ENCODE results near the gene PCDHB12.
"Not testable (repeated sequence)": the region's sequence is repeated elsewhere in the genome, so short reads cannot be mapped to it uniquely, and the experiment has no call there.

The PCDHB12 gene

DNA sequence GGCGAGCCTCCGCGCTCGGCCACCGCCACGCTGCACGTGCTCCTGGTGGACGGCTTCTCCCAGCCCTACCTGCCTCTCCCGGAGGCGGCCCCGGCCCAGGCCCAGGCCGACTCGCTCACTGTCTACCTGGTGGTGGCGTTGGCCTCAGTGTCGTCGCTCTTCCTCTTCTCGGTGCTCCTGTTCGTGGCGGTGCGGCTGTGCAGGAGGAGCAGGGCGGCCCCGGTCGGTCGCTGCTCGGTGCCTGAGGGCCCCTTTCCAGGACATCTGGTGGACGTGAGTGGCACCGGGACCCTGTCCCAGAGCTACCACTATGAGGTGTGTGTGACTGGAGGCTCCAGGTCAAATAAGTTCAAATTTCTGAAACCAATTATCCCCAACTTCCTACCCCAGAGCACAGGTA, 2.3 kb downstream of the PCDHB12 start:
- FAIRE-seq, result not testable (repeated sequence)

DNA sequence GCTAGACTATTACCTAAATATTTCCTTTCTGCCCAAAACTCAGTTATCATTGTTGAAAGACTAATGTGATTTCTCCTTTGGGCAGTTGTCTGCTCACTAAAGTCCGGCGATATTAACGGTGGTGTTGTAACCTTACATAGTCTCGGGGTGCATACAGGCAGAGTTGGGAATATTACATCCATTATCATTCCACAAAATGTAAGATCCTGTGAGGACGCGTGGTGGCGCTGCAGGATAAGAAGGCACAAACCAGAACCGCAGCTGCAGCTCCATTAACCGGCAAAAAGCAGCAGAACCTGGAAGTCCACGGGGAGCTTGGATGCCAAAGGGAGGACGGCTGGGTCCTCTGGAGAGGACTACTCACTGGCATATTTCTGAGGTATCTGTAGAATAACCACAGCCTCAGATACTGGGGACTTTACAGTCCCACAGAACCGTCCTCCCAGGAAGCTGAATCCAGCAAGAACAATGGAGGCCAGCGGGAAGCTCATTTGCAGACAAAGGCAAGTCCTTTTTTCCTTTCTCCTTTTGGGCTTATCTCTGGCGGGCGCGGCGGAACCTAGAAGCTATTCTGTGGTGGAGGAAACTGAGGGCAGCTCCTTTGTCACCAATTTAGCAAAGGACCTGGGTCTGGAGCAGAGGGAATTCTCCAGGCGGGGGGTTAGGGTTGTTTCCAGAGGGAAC, 5.3 kb downstream of the PCDHB12 start, which contains the start of gene PCDHB13:
TSS of gene PCDHB13 (plus strand) at position 264 of the 684 bp plus-strand sequence. CDS start at position 469, 205 bp downstream.
- not testable (repeated sequence) for FAIRE-seq

DNA sequence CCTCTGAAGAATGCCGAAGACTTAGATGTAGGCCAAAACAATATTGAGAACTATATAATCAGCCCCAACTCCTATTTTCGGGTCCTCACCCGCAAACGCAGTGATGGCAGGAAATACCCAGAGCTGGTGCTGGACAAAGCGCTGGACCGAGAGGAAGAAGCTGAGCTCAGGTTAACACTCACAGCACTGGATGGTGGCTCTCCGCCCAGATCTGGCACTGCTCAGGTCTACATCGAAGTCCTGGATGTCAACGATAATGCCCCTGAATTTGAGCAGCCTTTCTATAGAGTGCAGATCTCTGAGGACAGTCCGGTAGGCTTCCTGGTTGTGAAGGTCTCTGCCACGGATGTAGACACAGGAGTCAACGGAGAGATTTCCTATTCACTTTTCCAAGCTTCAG, 6.1 kb downstream of the PCDHB12 start:
- not testable (repeated sequence) for FAIRE-seq

DNA sequence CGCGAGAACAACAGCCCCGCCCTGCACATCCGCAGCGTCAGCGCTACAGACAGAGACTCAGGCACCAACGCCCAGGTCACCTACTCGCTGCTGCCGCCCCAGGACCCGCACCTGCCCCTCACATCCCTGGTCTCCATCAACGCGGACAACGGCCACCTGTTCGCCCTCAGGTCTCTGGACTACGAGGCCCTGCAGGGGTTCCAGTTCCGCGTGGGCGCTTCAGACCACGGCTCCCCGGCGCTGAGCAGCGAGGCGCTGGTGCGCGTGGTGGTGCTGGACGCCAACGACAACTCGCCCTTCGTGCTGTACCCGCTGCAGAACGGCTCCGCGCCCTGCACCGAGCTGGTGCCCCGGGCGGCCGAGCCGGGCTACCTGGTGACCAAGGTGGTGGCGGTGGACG, 7.0 kb downstream of the PCDHB12 start:
- FAIRE-seq, result not testable (repeated sequence)

DNA sequence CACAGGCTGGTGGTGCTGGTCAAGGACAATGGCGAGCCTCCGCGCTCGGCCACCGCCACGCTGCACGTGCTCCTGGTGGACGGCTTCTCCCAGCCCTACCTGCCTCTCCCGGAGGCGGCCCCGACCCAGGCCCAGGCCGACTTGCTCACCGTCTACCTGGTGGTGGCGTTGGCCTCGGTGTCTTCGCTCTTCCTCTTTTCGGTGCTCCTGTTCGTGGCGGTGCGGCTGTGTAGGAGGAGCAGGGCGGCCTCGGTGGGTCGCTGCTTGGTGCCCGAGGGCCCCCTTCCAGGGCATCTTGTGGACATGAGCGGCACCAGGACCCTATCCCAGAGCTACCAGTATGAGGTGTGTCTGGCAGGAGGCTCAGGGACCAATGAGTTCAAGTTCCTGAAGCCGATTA, 7.5 kb downstream of the PCDHB12 start:
- FAIRE-seq, result not testable (repeated sequence)

DNA sequence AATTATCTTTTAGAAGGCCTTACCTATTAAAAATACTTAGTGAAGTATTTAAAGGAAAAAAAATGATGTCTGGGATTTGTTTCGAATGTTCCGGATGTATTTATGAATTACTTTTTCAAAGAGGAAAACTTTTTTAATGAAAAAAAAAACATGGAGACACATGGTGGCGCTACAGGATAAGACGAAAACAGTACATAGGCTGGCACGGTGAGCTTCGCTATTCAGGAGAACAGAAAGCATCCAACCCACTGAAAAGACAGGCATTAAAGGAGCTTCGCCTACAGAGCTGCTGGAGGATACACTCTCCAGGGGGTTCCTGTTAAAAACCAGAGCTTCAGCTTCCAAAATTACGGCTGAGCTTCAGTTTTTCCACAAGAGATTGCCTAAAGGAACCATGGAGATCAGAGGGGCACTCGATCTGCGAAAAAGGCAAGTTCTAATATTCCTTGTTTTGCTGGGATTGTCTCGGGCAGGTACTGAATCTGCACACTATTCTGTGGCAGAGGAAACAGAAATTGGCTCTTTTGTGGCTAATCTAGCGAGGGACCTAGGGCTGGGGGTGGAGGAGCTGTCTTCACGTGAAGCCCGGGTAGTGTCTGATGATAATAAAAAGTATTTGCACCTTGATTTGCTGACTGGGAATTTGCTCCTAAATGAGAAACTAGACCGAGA, 14.7 kb downstream of the PCDHB12 start, which contains the start of gene PCDHB14:
TSS of gene PCDHB14 (plus strand) at position 232 of the 672 bp plus-strand sequence. CDS start at position 395, 163 bp downstream.
- peak; percentile 94 for FAIRE-seq

DNA sequence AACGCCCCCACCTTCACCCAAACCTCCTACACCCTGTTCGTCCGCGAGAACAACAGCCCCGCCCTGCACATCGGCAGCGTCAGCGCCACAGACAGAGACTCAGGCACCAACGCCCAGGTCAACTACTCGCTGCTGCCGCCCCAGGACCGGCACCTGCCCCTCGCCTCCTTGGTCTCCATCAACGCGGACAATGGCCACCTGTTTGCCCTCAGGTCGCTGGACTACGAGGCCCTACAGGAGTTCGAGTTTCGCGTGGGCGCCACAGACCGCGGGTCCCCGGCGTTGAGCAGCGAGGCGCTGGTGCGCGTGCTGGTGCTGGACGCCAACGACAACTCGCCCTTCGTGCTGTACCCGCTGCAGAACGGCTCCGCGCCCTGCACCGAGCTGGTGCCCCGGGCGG, 16.3 kb downstream of the PCDHB12 start:
- not testable (repeated sequence) for FAIRE-seq

DNA sequence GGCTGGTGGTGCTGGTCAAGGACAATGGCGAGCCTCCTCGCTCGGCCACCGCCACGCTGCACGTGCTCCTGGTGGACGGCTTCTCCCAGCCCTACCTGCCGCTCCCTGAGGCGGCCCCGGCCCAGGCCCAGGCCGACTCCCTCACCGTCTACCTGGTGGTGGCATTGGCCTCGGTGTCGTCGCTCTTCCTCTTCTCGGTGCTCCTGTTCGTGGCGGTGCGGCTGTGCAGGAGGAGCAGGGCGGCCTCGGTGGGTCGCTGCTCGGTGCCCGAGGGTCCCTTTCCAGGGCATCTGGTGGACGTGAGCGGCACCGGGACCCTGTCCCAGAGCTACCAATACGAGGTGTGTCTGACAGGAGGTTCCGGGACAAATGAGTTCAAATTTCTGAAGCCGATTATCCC, 16.9 kb downstream of the PCDHB12 start:
- not testable (repeated sequence) for FAIRE-seq

DNA sequence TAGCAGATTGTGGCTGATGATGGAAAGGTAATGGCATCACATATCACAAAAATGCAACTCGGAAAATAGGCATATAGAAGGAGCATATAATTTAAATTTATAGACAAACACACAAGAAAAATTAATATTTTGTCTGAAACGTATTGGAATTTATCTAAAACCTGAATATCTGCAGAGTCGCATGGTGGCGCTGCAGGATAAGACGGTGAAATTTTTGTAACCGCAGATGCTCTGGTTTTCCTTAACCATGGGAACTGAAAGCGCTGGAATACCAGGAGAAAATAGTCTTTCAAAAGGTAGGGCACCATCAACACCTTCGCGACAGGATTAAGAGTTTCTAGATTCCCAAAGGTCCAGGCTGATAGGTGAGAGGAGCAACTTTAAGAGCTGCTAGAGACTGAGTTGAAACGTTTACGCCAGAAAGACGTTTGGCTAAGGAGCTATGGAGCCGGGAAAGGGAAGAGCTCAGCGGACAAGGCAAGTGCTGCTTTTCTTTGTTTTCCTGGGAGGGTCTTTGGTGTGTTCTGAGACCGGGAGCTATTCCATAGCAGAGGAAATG, 25.7 kb downstream of the PCDHB12 start:
- no peak for FAIRE-seq

DNA sequence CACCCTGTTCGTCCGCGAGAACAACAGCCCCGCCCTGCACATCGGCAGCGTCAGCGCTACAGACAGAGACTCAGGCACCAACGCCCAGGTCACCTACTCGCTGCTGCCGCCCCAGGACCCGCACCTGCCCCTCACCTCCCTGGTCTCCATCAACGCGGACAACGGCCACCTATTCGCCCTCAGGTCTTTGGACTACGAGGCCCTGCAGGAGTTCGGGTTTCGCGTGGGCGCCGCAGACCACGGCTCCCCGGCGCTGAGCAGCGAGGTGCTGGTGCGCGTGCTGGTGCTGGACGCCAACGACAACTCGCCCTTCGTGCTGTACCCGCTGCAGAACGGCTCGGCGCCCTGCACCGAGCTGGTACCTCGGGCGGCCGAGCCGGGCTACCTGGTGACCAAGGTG, 27.4 kb downstream of the PCDHB12 start:
- not testable (repeated sequence) for FAIRE-seq

DNA sequence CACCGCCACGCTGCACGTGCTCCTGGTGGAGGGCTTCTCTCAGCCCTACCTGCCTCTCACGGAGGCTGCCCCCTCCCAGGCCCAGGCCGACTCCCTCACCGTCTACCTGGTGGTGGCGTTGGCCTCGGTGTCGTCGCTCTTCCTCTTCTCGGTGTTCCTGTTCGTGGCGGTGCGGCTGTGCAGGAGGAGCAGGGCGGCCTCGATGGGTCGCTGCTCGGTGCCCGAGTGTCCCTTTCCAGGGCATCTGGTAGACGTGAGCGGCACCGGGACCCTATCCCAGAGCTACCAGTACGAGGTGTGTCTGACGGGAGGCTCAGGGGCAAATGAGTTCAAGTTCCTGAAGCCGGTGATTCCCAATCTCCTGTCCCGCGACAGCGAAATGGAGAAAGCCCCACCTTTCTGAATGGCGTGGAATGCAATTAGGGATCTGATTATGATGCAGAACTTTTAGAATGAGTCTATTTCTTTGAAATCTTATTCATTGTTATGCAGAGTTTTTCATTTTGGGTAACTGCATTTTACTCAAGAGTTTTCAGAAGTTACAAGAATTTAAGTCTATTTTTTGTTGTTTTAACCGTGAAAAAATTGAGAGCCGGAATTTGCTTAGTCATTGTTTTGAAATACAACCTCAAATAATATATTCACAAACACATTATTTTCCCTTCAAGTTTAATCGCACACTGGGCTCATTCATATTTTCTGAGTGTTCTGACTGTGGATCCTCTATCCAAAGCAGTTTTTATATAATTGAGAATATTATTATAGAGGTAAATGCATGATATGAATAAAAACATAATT, 28.2 kb downstream of the PCDHB12 start:
- no peak for FAIRE-seq

DNA sequence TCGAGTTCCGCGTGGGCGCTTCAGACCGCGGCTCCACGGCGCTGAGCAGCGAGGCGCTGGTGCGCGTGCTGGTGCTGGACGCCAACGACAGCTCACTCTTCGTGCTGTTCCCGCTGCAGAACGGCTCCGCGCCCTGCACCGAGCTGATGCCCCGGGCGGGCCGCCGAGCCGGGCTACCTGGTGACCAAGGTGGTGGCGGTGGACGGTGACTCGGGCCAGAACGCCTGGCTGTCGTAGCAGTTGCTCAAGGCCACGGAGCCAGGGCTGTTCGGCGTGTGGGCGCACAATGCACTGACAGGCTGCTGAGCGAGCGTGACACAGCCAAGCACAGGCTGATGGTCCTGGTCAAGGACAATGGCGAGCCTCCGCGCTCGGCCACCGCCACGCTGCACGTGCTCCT, 33.0 kb downstream of the PCDHB12 start:
- FAIRE-seq, result no peak

DNA sequence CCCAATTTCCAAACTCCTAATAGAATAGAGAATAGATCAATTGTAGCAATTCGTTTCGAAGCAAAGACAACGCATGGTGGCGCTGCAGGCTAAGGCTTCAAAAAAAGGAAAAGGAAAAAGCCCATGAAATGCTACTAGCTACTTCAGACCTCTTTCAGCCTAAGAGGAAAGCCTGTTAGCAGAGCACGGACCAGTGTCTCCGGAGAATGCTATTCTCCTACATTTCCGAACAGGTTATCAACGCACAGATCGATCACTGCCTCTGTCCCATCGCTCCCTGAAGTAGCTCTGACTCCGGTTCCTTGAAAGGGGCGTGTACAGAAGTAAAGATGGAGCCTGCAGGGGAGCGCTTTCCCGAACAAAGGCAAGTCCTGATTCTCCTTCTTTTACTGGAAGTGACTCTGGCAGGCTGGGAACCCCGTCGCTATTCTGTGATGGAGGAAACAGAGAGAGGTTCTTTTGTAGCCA, 36.8 kb downstream of the PCDHB12 start, which contains the start of gene PCDHB15:
TSS of gene PCDHB15 (plus strand) at position 146 of the 468 bp plus-strand sequence. CDS start at position 330, 184 bp downstream.
- FAIRE-seq, result no peak

DNA sequence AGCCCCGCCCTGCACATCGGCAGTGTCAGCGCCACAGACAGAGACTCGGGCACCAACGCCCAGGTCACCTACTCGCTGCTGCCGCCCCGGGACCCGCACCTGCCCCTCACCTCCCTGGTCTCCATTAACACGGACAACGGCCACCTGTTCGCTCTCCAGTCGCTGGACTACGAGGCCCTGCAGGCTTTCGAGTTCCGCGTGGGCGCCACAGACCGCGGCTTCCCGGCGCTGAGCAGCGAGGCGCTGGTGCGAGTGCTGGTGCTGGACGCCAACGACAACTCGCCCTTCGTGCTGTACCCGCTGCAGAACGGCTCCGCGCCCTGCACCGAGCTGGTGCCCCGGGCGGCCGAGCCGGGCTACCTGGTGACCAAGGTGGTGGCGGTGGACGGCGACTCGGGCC, 38.5 kb downstream of the PCDHB12 start:
- not testable (repeated sequence) for FAIRE-seq

DNA sequence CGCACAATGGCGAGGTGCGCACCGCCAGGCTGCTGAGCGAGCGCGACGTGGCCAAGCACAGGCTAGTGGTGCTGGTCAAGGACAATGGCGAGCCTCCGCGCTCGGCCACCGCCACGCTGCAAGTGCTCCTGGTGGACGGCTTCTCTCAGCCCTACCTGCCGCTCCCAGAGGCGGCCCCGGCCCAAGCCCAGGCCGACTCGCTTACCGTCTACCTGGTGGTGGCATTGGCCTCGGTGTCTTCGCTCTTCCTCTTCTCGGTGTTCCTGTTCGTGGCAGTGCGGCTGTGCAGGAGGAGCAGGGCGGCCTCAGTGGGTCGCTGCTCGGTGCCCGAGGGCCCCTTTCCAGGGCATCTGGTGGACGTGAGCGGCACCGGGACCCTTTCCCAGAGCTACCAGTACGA, 38.9 kb downstream of the PCDHB12 start:
- FAIRE-seq, result not testable (repeated sequence)

DNA sequence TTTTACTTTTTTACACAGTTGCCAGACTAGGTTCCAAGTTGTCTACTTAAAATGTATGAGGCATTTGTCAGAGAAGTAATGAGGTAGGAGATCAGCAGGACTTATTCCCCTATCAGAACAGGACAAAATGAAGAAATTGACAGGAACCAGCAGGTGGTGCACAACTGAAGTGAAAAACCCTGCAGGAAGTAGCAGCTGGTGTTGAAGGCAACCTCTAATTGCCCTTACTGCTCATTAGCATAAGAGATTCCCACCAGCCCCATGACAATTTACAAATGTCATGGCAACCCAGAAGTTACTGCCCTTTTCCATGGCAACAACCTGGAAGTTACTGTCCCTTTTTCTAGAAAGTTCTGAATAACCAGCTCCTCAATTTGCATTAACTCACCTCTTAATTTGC, 42.1 kb downstream of the PCDHB12 start:
- no peak for FAIRE-seq

DNA sequence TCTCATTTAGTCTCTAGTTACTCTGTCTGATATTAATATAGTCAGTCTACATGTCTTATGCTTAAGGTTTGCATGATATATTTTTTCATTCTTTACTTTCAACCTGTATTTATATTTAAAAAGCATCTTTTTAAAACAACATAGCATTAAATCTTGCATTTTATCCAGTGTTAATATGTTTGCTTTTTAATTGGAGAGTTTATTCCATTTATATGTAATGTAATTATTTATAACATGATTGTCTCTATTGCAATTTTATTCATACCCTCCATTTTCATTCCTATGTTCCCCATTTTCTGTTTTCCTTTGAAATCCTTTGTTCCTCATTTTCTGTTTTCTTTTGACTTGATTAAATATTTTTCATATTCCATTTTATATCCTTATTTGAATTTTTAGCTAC, 49.9 kb downstream of the PCDHB12 start:
- FAIRE-seq, result peak; percentile 19

DNA sequence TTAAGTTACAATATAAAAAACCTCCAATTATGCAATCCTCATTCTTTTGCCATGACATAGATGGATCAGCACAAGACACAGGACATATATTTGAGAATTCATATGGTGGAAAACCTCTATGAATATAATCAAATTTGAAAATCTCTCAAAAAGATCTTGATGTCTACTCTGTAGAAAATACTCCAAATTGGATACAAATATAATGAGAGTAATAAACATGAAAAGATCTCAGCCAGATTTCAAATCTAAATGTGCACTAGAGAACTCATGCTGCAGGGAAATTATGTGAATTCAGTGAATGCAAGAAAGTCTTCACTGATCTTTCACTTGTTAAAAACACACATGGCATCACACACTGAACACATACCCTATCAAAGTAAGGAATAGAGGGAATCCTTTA, 50.4 kb downstream of the PCDHB12 start:
- FAIRE-seq, result no peak

DNA sequence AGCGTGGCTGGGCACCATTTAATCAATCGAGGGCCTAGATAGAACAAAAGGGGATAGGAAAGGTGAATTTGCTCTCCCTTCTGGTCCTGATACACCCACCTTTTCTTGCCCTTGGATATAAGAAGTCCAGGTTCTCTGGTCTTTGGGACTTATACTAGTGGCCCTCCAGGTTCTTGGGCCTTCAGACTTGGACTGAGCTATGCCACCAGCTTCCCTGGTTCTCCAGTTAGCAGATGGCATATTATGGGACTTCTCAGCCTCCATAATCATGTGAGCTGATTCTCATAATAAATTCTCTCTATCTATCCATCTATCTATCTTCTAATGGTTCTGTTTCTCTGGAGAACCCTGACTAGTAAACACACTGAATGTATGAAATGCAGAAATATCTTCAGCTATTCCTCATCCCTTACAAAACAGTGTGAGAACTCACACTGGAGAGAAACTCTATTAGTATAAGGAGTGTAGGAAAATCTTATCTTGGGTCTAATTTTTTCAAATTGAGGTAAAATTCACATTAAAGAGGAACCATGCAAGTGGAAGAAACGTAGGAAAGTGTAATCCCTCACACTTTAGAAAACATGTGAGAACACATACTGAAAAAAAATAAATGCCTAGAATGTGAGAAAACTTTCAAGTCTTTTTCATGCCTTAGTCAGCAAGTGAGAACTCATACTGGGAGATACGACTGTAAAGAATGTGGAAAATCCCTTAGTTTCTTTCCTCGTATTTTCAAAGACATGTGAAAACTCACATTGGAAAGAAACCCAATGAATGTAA, 52.1 kb downstream of the PCDHB12 start:
- FAIRE-seq, result peak; percentile 53

DNA sequence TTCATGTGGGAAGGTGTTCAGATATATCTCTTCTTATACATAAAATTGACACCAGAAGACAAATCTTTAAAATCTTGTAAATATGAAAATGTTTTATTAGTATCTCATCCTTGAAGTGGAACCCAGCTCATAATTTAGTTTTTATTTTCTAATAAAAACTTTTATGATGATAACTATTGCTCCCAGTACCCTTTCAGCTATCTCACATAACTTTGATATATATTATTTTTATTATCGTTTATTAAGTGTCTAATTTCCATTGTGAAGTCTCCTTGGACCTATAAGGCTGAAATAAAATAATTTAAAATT, 52.7 kb downstream of the PCDHB12 start:
- no peak for FAIRE-seq

Data from G401.6 (cell line).